ELF-1 (cell line): ENCODE measurements around the gene SH3BGRL2.
A peak's percentile ranks its signal among the peaks of the same experiment; 100 is the strongest.
"Not testable (repeated sequence)": the region's sequence is repeated elsewhere in the genome, so short reads cannot be mapped to it uniquely, and the experiment has no call there.

Experiments used
- DNase-seq: peaks from one replicate; pipeline ENCODE4 v3.0.0-alpha.2; 2016; ENCODE audit warnings: low read depth, low spot score

The SH3BGRL2 gene

GRCh38 chr6:79648328-79648727, 17.2 kb downstream of the SH3BGRL2 start:
- no peak for DNase-seq

DNA sequence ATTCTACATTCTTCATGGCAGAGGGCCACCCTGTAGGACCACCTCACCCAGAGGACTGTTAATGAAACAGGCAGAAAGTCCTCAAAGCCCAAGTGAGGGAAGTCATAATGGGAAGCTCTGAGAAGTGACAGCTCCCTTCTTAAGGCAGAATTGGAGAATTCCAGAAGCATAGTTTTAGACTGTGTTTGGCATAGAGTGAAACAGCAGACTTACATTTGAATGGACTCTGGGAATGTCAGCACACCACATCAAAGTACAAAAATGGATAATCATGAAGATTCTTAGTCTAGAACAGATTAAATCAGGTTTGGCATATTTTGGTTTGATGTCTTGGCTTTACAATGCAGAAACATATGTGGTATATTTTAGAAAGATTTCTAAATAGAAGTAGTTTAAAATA, 17.9 kb downstream of the SH3BGRL2 start:
- DNase-seq: no peak

- DNase-seq: no peak
Observed at GRCh38 chr6:79650950-79651349, 19.8 kb downstream of the SH3BGRL2 start.

DNA sequence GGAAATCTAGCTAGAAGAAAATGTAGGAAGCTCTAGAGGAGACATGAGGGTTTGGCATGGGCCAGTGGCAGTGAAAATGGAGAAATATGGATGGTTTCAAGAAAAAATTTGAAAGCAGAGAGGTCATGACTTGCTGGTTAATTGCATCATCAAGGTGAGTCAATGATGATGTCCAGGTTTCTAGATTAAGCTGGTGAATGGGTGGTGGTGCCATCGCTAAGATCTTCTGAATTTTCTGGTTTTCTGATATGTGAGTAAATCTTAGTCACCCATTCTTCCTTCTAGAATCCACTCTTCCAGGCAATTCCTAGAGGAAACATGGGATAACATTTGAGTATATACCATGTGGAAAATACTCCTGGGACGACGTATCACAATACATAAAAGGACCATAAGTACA, 25.0 kb downstream of the SH3BGRL2 start:
- no peak for DNase-seq

DNA sequence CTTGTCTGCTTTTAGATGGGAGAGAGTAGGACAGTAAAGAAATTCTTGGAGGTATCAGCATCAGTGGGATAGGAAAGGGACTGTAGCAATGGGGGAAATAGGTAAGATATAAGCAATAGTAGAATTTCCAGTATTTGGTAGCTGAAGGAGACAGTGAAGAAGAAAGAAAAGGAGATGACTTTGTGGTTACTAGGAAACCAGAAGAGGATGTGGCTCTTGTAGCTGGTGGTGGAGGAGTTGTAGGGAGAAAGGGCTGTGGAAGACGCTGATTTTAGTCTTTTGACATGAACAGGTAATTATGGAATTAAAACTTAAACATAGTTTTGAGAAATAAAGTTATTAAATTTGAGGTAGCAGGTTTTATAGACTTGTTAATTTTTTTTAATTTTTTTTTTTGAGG, 26.1 kb downstream of the SH3BGRL2 start:
- no peak for DNase-seq

DNA sequence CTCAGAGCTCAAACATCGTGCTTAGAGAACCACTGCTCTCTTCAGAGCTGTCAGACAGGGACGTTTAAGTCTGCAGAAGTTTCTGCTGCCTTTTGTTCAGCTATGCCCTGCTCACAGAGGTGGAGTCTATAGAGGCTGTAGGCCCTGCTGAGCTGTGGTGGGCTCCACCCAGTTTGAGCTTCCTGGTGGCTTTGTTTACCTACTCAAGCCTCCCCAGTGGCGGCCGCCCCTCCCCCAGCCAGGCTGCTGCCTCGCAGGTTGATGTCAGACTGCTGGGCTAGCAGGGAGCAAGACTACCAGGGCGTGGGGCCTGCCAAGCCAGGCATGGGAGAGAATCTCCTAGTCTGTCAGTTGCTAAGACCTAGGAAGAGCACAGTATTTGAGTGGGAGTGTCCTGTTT, 32.5 kb downstream of the SH3BGRL2 start:
- peak; percentile 77 for DNase-seq

DNA sequence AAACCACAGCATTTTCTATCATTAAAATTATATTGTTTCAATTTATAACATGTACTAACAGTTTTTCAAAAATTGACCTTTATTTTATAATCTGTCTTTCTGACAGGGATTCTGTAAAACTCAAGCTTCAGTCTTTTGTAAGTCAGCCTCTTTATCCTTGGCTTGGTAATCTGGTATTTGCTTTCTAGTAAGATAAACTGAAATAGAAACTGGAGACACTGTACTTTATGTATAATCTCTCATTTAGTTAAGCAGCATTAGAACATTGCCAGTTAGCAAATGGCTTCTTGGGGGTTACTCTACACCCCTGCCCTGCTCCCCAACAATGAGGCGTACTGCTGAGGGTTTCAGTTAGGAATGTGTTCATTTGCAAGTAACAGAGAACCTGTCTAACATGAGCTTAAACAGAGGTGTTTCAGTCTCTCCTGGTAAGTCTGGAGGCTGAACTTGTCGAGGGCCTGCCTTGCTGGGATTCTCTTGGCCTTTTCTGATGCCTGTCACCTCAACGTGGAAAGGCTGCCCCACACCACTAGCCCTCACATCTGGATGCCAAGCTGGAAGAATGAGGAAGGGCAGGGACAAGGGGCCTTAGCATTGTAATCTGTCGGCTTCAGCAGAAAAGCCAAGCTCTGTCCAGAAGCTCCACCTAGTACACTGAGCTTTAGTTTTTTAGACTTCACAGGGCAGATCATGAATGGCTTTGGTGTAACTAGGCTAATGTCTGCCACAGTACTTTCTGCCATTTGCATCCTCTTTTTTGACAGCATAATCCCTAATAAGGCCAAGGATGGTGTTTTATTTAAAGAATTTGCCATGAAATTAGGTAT, 34.8 kb downstream of the SH3BGRL2 start:
- DNase-seq: peak; percentile 58

GRCh38 chr6:79666634-79667033, 35.5 kb downstream of the SH3BGRL2 start:
- DNase-seq: no peak

DNA sequence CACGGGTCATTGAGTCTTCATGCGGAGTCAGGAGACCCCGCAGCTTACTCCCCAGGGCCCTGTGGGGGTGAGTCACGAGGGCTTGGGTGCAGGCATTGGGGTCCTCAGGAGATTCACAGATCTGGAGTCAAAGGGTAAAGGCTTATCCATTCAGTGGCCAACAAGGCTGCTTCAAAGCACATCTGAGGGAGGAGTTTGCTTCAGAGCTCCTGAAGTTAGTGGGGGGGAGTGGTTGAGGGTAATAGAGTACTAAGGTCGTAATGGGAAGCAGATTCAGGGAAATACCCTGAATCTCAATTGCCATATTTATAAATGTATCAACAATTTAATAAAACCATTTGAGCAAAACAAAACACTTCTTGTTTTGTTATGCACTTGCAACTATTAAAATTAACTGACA, 37.3 kb downstream of the SH3BGRL2 start:
- no peak for DNase-seq

DNA sequence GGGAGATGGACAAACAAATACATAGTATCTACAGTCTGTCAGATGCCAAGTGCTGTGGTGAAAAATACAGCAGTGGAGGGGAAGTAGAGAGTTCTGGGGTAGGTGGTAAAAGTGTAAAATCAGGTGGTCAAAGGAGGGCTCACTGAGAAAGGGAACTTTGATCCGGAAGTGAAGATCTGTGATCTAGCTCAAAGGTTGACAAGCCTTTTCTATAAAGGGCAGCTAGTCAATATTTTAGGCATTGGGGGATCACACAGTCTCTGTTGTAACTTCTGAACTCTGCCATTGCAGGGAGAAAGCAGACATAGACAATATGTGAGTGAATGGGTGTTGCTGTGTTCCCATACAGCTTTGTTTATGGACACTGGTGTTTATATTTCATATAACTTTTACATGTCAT, 38.6 kb downstream of the SH3BGRL2 start:
- DNase-seq: no peak

DNA sequence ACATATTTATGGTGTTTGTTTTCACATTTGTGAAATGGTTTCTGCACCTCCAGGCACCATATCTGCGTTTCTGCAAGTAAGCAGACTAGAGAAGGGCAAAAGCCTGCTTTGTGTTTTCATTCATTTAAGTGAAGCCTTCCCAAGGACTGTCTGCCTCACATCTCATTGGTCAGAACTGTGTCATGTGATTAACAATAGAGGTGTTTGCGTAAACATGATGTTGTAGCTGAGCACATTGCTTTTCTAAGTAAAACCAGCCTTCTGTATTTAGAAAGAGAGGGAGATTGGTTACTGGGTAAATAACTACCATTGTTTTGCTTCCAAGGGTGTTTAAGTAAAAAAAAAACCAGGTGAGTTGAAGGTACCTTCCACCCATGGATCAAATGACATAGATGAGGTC, 39.7 kb downstream of the SH3BGRL2 start:
- no peak for DNase-seq

DNA sequence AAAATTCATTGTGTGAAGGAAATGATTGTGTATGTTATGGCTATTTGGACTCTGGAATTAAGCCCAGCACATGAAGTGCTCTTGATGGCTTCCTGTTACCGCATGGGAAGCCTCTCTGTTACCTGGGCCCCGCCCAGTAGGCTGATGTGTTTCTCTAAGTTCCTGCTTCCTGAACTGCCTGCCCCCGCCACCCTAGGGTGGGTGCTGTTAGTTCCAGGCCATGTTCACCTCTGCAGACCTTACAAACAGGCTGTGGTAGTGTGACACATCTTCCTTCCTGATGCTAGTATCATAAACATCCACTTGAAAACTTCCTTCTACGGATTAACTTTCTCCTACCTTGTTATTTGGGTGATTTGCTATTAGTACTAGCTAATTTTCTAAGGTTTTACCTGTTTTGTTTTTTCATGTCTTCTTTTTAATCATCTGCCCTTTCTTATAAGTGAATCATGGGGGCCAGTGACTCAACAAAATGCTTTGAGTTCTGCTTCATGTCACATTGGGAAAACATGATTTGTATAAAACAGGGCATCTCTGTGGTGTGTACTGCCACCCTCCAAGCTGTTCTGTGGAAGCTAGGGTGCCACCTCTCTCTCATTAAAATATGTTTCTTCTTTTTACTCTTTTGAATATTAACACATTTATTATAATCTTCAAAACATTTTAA, 40.6 kb downstream of the SH3BGRL2 start:
- DNase-seq: no peak

DNA sequence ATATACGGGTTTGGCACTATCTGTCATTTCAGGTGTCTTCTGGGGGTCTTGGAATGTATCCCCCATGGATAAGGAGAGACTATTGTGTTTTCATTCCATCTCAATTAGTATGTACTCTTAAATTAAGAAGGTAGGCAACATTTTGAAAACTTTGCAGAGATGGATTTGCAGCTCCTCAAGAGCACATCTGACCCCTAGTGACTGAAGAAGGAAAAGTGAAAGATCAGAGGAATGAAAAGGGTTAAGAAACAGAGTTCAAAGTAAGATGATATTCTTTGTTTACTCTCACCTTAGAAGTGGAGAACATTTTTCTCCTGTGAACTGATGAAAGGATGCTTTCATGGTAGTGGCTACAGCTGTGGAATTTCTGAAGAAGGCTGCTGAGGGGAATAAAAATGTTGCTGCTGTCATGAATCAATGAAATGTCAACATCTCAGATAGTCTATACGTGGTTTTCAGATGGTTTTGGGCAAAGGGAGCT, 41.5 kb downstream of the SH3BGRL2 start:
- DNase-seq: no peak

DNA sequence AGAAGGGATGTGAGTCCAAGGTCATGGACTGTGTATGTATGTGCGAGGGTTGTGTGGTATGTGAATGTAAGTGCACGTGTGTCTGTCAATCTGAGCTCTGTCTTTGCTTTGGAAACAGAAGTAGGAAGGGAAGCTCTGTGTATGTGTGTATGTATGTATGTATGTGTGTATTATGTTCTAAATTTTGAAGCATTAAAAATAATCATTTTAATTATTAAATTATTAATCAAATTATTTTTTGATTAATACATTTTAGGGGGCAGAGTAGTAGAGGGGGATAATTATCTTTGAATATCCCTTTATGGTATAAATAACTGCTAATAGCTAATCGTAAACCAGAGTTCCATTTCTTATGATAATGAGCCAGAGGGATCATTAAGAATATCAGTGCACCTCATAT, 42.8 kb downstream of the SH3BGRL2 start:
- no peak for DNase-seq

DNA sequence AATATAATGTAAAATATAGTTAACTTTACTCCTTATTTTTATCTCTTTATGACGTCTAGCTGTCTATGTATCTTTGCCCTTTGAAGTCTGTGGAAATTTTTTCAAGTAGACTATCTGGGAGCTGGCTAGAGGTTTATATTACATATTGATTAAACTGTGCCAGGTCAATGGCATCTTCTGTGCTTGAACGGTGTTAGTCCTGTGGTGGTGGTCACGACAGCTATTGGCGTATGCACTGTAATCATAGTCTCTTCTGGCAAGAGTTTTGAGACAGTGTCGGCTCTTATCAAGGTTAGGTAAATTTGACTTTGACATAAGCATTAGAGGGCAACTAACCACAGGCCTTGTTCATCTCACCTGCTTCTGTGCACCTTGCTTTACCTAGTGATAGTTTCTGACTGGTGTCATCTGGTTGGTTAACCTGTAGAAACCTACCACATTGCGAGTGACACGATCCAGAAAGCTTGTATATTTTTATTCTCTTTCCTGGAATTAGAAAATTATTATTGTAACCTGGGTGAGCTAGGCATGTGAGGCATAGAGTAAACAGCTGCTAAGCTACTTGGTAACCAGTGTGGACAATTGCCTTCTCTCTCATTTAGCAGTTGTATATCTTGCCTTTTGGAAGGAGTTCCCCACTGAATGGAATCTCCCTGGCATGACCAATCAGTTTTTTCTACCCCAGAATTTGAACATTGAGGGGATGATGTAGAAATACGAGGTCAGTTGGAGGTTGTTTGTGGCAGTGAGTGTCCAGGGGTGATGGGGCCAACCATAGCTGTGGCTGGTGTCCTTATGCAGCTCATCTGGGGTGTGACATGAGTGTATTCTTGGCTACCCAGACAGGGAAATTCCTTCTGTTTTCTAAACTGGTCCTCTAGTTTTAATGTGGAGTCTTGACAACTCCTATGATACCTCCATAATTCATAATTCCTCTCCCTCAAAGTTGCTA, 45.9 kb downstream of the SH3BGRL2 start:
- no peak for DNase-seq

- not testable (repeated sequence) for DNase-seq
Observed at GRCh38 chr6:79682682-79683081, 51.6 kb downstream of the SH3BGRL2 start.

DNA sequence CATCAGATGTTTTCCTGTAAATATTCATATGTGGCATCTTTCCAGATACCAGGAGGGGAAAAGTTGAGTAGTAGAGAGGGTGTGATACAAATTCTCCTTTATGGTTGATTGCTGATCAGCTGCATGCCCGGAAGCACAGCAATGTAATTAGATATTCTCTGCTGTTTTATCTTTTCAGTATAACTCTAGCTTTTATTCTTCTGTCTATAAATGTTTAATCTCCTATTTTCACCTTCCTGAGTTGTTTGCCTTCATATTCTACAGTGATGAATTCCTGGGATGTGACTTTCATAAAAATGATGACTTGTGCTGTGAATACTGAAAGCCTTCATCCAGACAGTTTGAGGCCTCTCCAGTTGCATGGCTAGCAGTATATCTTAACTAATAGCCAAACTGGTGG, 53.7 kb downstream of the SH3BGRL2 start:
- DNase-seq: no peak

DNA sequence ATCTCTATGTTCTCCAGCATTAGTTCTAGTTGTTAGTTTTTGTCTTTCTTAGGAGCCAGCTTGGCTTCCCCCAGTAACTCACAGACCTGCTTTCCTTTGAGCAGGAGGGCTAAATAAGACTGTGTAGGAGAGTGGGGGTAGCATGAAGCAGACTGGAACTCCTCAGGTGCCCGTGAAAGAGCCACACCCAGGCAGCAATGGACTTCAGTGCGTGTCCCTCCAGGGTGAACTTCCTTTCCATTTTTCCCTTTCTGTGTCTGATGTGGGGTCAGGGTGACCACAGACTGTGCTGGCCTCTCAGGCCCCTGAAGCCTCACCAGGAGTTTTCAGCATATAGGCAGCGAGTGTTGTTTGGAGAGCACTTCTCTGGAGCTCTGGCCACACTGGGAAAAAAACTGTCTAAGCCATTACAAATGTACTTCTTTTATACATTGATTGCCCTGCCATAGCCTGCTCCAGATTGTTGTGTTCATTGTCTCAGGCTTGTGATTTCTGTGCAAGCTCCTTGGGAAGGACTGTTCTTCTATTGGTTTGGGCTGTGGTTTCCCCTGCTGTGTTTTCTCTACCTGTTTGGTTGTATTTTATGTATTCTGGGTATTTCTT, 55.7 kb downstream of the SH3BGRL2 start:
- no peak for DNase-seq

- DNase-seq: no peak
Observed at GRCh38 chr6:79687759-79688158, 56.6 kb downstream of the SH3BGRL2 start.

- no peak for DNase-seq
Observed at GRCh38 chr6:79694156-79694555, 63.0 kb downstream of the SH3BGRL2 start.

DNA sequence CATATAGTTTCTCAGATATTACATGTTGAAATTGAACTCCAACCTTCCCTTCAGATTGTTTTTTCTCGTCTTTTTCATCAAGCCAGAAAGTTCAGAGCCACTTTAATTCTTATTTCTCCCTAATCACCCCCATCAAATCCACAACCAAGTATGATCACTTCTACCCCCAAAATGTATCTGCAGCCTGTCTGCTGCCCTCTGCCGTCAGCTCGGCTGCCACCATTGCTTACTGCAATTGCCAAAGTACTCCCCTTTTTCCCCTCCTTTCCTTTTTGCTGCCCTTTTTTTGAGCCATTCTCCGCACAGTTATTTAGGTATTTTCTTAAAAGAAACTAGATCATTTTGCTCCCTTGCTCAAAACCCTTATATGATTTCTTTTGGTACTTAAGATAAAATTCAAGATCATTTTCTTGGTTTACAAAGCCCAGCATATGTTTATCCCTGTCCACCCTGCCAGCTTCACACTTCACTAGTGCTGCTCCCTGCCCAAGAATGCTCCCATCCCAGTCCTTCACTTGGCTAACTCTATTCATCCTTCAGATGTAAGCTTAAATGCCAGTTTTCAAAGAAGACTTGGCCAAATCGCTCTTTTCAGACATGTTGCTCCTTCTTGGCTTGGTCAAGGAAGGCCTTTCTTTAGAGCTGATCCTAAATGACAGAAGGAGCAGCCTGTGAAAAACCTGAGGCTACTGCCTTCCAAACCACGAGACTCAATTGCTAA, 63.7 kb downstream of the SH3BGRL2 start:
- DNase-seq: no peak
